GM19351 (cell line): ENCODE data around the gene SPAG16.
A peak's percentile ranks its signal among the peaks of the same experiment; 100 is the strongest.

Experiments
- ATAC-seq: cut with Tn5 transposase; IDR thresholded peaks from one replicate; pipeline ENCODE4 v1.9.1; 2021; ENCODE audit warnings: mild to moderate bottlenecking, moderate library complexity; ENCODE audit not compliant: unreplicated experiment

Gene SPAG16

DNA sequence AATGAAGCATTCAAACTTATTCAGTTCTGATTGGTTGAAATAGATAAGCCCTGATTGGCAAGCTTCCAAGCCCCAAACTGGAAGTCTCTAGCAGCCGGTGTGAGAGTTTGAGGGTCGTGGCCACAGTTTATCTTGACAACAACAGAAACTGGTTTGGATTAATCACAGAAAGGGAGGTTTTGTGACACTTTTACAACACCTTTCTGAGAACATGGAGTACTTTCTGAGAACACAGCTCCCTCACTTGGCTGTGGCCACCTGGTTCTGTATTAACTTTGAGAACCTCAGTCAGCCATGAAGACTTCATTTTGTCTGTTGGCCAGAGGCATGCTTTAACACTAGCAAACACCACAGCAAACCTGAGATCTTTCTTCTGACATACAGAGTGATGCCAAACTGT, 845.9 kb downstream of the SPAG16 start:
- ATAC-seq, result no peak

DNA sequence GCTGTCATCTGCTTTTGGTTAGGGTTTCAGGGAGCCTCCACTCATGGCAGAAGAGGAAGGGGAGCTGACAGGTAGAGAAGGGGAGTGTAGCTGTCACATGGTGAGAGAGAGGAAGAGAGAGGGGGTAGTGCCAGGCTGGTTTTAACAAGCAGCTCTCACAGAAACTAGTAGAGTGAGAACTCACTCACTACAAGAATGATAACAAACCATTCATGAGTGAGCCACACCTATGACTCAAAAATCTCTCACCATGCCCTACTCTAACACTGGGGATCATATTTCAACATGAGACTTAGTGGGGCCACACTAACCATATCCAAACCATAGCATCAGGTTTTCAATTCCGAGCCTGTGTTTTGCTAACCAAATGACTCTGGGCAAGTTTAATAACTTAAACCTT, 851.7 kb downstream of the SPAG16 start:
- no peak for ATAC-seq

DNA sequence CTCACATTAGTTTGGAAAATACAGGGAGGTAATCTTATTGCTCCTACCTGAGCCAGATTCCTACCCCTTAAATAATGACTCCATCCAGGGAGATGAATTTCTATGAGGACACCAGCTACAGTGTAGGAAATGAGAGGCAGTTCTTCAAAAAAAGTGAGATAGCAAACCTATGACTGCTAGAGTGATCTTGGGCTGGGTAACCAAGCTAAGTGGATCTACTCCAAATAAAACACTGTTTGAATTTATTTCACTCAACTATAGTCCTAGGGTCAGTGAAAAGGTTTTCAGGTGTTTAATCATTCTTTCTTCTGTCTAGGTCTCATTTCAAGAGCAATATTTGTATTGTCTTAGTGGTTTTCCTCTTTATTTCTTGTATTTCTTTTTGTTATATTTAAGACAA, 854.5 kb downstream of the SPAG16 start:
- ATAC-seq, result no peak

DNA sequence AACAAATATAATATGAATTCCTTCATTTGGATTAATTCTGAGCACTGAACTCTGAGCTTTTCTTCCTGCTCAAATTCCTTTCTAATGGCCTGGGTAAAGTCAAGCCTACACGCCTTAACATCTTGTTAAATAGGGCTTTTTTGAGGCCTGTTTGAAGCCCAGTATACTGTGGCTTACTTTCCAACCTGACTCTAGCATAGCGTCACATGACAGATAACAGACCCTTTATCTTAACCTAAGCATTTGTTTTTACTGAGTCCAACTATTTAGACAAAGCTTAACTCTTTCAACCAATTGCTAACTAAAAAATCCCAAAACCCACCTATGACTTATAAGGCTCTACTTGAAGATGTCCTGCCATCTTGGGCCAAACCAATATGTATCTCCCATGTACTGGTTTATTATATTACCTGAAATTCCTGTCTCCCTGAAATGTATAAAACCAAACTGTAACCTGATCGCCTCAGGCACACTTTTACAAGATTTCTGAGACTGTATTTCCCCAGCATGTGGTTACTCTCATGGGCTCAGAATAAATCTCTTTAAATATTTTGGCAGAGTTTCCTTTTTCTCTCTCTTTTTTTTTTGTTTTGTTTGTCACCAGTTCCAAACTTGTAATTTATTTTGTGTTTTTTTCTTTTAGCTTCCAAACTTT, 855.5 kb downstream of the SPAG16 start:
- no peak for ATAC-seq

DNA sequence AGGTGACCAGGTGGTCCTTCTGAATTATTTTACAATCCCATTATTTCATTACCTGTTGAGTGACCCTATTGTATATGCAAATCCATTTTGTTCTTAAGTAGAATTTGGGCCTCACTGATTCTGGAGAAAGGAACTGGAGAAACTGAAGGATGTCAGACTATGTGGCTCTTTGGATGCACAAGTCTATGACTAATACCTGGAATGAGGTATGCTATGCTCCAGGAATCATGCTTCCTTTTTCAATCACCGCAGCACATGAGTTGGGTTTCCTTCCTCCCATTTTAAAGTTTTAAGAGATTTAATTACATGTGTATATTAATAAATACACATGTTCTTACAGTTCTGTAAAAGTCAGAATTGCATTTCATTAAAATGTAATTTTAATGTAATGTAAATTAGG, 872.7 kb downstream of the SPAG16 start:
- peak; percentile 54 for ATAC-seq

DNA sequence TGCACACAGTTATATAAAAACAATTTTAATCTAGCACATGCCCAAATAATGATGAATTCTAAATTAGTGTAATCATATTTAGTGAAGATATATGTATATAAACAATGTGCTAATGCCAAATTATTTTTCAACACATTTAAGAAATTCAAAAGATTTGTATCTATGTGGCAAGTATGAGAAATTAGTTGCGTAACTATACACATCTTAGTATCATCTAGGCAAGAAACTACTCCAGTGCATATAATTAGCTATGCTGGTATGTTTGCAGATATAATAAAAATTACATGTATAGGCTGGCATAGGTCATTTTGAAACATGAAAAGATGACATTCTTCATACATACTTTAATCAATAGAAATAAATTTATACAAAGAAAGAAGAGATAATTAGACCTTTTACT, 874.6 kb downstream of the SPAG16 start:
- ATAC-seq, result no peak

DNA sequence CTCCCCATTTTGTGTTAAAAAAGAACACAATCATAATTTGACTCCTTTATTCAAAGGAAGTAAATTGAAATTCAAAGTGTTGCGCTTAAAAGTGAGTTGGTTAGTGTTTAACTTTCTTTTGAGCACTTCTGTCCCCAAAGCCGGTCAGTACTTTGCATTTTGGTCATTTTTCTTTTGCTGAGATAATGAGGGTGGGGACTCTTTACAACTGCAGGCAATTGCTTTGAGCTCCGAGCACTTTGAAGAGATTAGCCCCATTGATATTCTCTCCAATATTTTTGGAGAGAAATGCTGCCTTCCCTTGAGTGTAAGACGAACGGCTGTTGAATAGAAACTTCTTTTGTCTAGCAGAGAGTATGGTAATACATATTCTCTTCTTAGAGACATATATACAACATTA, 885.0 kb downstream of the SPAG16 start:
- ATAC-seq, result no peak

DNA sequence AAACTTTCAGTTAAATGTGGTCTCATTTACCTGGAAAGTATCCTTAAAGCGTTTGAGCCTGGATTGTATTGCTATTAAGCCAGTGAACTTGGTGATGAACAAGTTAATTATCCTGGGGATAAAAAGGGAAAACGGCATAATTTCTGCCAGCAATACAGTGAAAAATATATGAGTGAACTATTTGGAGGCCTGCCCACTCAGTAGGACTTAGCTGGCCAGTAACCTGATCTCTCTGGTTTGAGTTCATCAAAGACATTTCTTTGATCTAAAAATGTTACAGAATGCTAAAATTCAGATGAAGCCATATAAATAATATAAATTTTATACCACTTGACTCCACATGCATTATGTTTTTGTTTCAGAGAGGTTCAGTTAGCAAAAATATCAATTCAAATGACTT, 885.5 kb downstream of the SPAG16 start:
- no peak for ATAC-seq

DNA sequence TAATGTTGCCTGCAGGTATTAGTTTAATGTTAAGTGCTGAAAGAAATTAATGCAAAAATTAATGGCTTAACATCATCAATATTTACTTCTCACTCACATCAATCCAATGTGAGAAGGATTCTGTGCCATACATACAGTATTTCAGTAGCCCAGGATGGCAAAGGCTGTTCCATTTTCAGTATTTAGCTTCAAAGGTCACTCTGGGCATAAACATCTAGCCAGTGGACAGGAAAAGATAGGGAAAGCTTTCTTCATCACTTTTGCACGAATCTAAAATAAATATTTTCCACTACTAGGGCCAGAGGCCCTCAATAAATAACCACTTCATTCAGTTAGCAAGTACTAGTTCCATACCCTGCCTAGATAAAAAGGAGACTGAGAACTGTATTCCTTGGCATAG, 890.3 kb downstream of the SPAG16 start:
- no peak for ATAC-seq

DNA sequence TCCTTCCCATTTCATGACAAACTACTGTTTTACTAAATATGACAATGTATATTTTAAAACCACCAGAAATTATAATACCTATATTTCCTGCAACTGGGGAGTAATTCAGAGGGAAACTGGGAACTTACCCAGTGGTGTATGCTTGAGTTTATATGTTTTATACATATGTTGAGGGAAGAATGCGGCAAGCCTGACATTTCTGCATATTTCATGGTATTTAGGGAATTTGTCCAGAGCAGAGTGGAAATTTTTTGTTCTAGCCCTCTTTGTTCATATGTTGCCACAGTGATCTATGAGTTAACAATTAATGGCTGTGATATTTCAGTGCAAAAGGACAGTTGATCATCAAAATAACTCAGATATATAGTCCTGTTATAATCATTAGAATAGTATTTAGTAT, 895.8 kb downstream of the SPAG16 start:
- ATAC-seq, result no peak

DNA sequence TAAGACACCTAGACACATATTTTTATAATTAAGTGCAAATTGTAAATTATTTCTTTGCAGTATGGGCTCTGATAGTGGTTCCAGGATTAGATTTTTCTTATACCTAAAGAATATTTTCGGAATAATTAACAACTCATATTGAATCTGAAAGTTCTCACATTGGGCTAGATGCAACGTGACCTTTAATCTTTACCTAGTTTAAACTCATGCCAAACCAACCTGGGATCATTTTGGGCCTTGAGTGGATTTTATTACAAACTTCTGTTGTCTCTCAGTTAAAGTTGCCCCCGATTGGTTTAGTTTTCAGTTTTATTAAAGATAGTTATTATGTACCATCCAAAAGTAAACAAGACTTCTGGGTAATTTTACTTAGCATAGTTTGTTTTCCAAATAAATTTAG, 896.4 kb downstream of the SPAG16 start:
- ATAC-seq, result no peak

DNA sequence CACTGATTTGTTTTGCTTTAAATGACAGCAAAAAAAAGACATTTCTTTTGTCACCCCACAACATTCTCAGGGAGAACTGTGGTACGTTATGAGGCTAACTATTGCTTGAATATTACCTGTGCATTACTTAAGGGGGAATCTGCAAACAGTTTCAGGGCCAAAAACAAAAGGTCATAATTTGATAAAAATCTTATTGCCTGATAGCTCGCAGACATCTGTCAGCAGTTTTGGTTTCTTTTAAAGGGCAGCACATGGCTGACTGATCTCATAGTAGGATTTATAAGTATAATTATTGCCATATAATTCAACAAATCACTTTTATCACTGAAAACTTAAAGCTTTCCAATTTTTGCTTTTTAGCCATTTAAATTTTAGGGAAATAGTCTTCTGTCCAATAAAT, 900.2 kb downstream of the SPAG16 start:
- no peak for ATAC-seq

DNA sequence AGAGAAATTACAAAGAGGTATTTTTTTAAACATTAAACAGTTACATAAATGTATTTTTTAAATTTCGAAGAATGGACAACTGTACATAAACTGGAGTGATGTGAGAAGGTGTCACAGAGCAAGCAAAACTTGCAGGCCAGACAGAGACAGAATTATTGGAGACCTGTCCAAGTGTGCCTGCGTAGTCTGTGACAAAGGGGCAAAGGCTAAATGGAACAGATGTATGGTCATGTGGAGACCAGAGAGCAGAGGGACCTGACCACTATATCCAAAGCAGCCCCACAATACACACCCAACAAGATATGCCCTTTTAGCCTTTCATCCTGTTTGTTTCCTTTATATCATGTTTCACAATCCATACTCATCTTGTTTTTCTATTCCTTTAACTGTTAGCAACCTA, 901.3 kb downstream of the SPAG16 start:
- no peak for ATAC-seq

DNA sequence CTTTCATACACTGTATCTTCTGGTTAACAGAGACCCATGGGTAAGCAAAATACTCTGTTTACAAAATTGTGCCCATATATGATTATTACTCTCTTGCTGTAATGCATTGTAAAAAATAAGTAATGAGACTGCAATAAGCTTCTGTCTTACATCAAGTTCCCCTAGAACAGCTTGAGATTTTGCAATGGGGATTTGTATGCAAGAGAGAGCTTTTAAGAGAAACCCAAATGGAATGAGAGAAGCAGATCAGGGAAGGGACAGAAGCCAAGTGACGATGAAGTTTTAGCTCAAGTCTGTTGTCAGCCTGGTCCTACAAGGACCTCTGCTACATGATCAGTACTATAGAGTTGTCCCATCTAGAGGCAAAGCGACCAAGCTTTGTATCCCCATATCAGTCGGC, 908.4 kb downstream of the SPAG16 start:
- ATAC-seq, result no peak

DNA sequence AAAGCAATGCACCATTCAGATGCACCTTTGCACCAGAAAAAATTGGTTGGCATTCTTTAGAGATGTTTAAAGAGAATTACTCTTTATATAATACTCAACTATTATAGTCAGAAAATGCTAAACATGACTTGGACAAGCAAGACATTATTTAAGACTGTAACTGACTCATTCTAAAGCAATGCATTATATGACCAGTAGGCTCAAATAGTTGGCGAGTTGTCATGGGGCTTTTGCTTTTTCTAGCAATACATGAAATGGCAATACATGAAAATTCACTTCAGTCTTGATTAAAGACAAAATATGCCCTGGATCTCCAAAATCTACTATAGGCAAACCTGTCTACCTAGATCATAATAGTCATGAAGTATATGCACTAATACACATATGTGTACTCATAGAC, 909.7 kb downstream of the SPAG16 start:
- no peak for ATAC-seq

DNA sequence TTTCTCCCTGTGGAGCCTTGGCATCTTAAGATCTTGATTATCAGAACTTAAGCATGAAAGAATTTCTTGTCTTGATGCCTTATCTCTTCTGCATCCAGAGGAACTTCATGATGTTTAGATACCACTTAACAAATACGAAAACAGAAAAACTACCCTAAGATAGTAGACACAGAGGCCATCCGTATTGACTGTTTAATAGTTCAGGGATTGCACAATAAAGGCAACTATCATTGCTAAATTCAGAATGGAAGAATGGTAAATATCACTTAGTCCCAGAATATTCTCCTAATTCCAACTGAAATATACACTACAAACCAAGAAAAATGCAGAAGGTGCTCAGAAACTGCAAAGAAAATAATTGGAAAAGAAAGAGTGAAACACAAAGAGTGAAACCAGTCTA, 912.0 kb downstream of the SPAG16 start:
- ATAC-seq, result no peak

DNA sequence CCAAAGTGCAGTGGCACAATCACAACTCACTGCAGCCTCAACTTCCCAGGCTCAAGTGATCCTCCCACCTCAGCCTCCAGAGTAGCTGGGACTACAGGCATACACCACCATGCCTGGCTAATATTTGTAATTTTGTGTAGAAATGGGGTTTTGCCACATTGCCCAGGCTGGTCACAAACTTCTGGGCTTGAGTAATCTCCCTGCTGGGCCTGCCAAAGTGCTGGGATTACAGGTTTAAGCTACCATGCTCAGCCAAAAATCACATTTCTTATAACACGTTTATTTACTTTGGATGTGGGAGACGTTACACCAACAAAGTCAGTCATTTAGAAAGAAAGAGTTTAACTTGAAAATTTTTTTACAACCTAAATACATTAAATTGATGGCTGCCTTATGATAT, 917.6 kb downstream of the SPAG16 start:
- ATAC-seq, result no peak

DNA sequence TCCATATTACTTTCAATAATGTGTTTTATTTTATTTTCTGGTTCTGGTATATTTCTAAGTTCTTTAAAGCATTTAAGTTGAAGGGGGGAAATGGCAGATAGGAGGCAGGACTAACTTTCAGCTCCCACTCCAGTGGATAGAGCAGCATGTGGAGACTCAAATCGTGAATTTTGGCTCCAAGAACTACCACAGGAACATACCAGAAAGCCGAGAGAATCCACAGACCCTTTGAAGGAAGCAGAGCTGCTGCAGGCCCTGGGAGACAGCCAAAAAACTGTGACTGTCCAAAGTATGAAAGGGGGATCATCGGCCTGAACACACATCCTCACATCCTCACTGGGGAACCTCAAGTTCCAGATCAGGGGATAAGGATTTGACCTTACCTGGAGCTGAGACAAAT, 919.0 kb downstream of the SPAG16 start:
- no peak for ATAC-seq

DNA sequence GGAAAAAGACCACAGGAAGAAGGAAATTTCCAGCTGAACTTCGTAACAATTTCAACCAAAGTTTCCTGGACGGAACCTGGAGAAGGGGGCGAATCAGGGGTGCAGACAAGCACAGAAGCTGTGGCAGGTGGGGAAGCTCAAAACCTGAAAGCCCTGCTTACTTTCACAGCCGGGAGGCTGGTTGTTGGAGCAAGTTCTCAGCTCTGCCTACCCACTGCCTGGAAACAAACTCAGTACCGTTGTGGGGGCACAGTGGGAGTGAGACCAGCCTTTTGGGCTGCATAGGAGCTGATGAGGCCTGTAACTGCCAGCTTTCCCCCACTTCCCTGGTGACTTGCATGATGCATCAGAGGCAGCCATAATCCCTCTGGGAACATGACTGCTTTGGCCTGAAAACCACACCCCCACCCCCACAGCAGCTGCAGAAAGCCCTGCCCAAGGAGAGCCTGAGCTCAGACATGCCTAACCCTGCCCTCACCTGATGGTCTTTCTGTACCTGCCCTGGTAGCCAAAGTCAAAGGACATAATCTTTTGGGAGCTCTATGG, 919.6 kb downstream of the SPAG16 start:
- no peak for ATAC-seq

DNA sequence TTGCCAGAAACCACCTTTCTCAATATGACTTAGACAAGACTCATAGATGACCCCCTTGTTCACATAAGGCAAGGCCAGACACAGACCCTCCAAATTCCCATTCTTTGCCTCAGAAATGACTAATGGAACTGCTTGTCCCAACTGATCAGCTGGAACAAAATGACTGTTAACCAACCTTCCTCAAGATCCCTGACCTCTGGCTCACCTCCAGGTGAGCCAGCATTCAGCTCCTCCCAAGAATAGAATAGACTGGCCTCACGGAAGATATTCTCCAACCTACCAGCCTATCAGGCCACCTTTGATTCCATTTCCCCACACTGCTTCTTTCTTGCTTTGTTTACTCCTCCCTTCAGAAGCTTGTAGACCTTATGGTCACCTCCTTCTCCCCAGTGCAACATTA, 930.8 kb downstream of the SPAG16 start:
- no peak for ATAC-seq

DNA sequence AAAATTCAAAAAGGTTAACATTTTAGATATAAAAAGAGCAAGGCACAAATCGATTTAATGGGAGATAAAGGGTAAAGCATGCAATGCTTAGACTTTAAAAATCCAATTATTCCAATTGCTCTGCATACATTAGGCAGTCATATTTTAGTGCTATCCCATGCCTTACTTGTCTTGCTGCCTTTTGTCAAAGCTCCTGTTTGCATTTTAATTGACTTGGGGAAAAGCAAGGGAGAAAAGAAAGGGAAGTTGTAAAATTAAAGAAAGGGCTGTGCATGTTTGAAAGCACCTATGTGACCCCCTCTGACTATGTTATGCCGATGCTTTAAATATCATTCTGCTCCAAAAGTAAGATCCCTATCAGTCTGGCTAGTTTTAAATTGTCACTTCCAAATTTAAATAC, 932.9 kb downstream of the SPAG16 start:
- no peak for ATAC-seq

DNA sequence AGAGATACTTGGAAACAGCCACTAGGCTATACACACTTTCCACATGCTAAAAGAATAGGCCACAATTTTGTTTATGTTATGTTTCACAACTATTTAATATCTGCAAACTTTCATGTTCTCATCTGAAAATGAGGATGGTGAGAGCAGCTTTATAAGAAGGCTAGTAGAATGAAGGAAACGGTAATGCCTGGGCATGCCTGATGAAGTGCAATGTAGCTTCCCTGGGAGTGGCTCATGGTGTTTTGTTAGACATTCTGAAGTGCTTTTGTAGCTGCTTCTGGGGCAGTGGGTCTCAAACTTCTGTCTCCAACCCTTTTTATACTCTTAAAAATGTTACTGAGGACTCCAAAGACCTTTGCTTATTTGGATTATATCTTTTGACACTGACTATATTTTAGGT, 933.3 kb downstream of the SPAG16 start:
- no peak for ATAC-seq

DNA sequence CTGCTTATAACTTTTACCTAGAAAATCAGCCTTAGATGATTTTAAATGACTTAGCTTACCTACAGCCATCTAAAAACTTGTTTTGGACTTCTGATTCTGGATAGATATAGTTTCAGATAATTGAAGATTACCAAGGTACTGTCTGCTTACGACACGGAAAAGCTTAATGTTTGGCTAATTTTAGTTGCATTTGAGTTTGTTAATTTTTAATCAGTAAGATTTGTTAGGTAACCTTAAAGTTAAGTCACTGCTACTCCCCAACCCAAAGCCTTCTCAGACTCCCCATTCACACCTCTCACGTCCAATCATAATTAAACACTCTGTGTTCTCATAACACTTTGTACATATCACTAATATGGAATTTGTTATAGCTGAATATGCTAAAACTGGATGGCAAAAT, 936.0 kb downstream of the SPAG16 start:
- no peak for ATAC-seq
